HepG2 (cell line): ENCODE results near the gene MS4A10. TPM values are rescaled to one million over a fixed set of nuclear protein-coding genes. Genes with fewer than 3 reads are reported as not detected.

Experiments
- CEBPB ChIP-seq: IDR thresholded peaks from 2 replicates; pipeline ENCODE4 v1.6.1; 2011; ENCODE audit warnings: low read depth, low read length, improper control_type of control experiment, borderline replicate concordance
- FOXA1 ChIP-seq, 2 experiments: fragments of 450-650 bp in 1 of 2; sonication (generic) in 1 of 2; formaldehyde crosslinking in 1 of 2; IDR thresholded peaks; 2 replicates each; pipeline versions ENCODE4 v1.4.0 to v1.6.1; 2016 to 2020; ENCODE audit warnings: missing genetic modification reagents in 1 of 2
- FOXK1 ChIP-seq: sonication (generic); formaldehyde crosslinking; IDR thresholded peaks from 2 replicates; pipeline ENCODE4 v1.4.0; 2020; ENCODE audit warnings: low read depth, missing genetic modification reagents, borderline replicate concordance
- HOXA3 ChIP-seq: sonication (generic); formaldehyde crosslinking; IDR thresholded peaks from 2 replicates; pipeline ENCODE4 v1.5.0; 2020; ENCODE audit warnings: missing genetic modification reagents
- IRF9 ChIP-seq: sonication (generic); formaldehyde crosslinking; IDR thresholded peaks from 2 replicates; pipeline ENCODE4 v1.8.0; 2022; ENCODE audit warnings: missing genetic modification reagents, mild to moderate bottlenecking, borderline replicate concordance
- KLF12 ChIP-seq: sonication (generic); formaldehyde crosslinking; IDR thresholded peaks from 2 replicates; pipeline ENCODE4 v1.4.0; 2020; ENCODE audit warnings: missing genetic modification reagents, borderline replicate concordance
- REL ChIP-seq: sonication (generic); formaldehyde crosslinking; conservative IDR thresholded peaks from 2 replicates; pipeline ENCODE4 v1.8.0; 2022; ENCODE audit warnings: mild to moderate bottlenecking, missing genetic modification reagents, moderate library complexity
- SNAPC5 ChIP-seq: sonication (generic); formaldehyde crosslinking; IDR thresholded peaks from 2 replicates; pipeline ENCODE4 v1.8.1; 2023; ENCODE audit warnings: mild to moderate bottlenecking, missing genetic modification reagents, borderline replicate concordance
- ZBTB37 ChIP-seq: sonication (generic); formaldehyde crosslinking; IDR thresholded peaks from 2 replicates; pipeline ENCODE4 v1.4.0; 2020; ENCODE audit warnings: mild to moderate bottlenecking, missing genetic modification reagents
- ZKSCAN5 ChIP-seq: sonication (generic); formaldehyde crosslinking; IDR thresholded peaks from 2 replicates; pipeline ENCODE4 v1.5.1; 2020; ENCODE audit warnings: mild to moderate bottlenecking, missing genetic modification reagents
- ZNF12 ChIP-seq: sonication (generic); formaldehyde crosslinking; IDR thresholded peaks from 2 replicates; pipeline ENCODE4 v1.5.0; 2020; ENCODE audit warnings: missing genetic modification reagents
- ZNF253 ChIP-seq: sonication (generic); formaldehyde crosslinking; IDR thresholded peaks from 2 replicates; pipeline ENCODE4 v1.8.0; 2022; ENCODE audit warnings: mild to moderate bottlenecking, missing genetic modification reagents, borderline replicate concordance
- ZNF3 ChIP-seq: IDR thresholded peaks from 2 replicates; pipeline ENCODE4 v1.7.0; 2017; ENCODE audit warnings: inconsistent platforms
- ZNF34 ChIP-seq: sonication (generic); formaldehyde crosslinking; IDR thresholded peaks from 2 replicates; pipeline ENCODE4 v1.4.0; 2020; ENCODE audit warnings: mild to moderate bottlenecking, missing genetic modification reagents, borderline replicate concordance
- ZNF430 ChIP-seq: sonication (generic); formaldehyde crosslinking; IDR thresholded peaks from 2 replicates; pipeline ENCODE4 v1.9.0; 2021; ENCODE audit warnings: mild to moderate bottlenecking, missing genetic modification reagents
- ZNF503 ChIP-seq: sonication (generic); formaldehyde crosslinking; IDR thresholded peaks from 2 replicates; pipeline ENCODE4 v1.4.0; 2020; ENCODE audit warnings: missing genetic modification reagents
- ZNF512 ChIP-seq: sonication (generic); formaldehyde crosslinking; IDR thresholded peaks from 2 replicates; pipeline ENCODE4 v1.4.0; 2020; ENCODE audit warnings: mild to moderate bottlenecking, missing genetic modification reagents
- ZNF607 ChIP-seq: sonication (generic); formaldehyde crosslinking; IDR thresholded peaks from 2 replicates; pipeline ENCODE4 v1.5.1; 2020; ENCODE audit warnings: missing genetic modification reagents, mild to moderate bottlenecking, borderline replicate concordance
- ZNF792 ChIP-seq: IDR thresholded peaks from 2 replicates; pipeline ENCODE4 v1.6.1; 2016
- polyA plus RNA-seq, 8 experiments: library from polyadenylated mRNA; depleted of rRNA in 3 of 8; stranded (reverse) in 7 of 8; unstranded in 1 of 8; fragments of >200 nt; fragmentation: Illumina TruSeq in 4 of 8; extraction: Trizol in 4 of 8; gene quantifications; 2 replicates each; pipeline versions ENCODE4 v1.2.1 to v1.2.3, GENCODE V29; 2011 to 2016; ENCODE audit warnings: low read depth in 4 of 8, missing spikeins in 1 of 8, mixed read lengths in 1 of 8; ENCODE audit not compliant: insufficient read depth in 1 of 8
- total RNA-seq, 5 experiments: library from RNA; depleted of rRNA; stranded (reverse); fragments of >200 nt; fragmentation: Illumina TruSeq; extraction: Trizol; gene quantifications; 2 replicates each; pipeline ENCODE4 v1.2.3, GENCODE V29; 2016; ENCODE audit warnings: low read depth in 1 of 5

MS4A10 gene
- total and polyA plus RNA-seq, 2 of the 13 experiments (the other 11 are each of a cell fraction or from before 2014, with no cell fraction given) = not detected

GRCh38 chr11:60841797-60842667, 56.9 kb downstream of the MS4A10 start, which contains the start of gene CCDC86 (continued):
- TF ChIP-seq FOXA1 (IDR thresholded peaks at IDR 0.05) = no peak
- peak; percentile 58; the same call in 1 of the 2 replicates for TF ChIP-seq FOXA1 (CRISPR knock-in tag; IDR thresholded peaks at IDR 0.05)
- peak; percentile 12; the same call in 1 of the 2 replicates for TF ChIP-seq ZNF12 (CRISPR knock-in tag)
- 0 out of 2 replicates have a peak, but pooled peaks have one; percentile 29 for TF ChIP-seq REL (CRISPR knock-in tag)
- TF ChIP-seq ZBTB37 (CRISPR knock-in tag) = no peak
- no peak; the same call in 1 of the 2 replicates for TF ChIP-seq CEBPB
- no peak for TF ChIP-seq ZNF3 (CRISPR knock-in tag)
- TF ChIP-seq ZNF792 = no peak; the same call in 1 of the 2 replicates
- TF ChIP-seq ZNF512 (CRISPR knock-in tag) = no peak
- TF ChIP-seq ZKSCAN5 (CRISPR knock-in tag) = no peak
- TF ChIP-seq IRF9 (CRISPR knock-in tag) = no peak; the same call in 1 of the 2 replicates
- no peak for TF ChIP-seq ZNF430 (CRISPR knock-in tag)
- no peak for TF ChIP-seq SNAPC5 (CRISPR knock-in tag)
- 0 out of 2 replicates have a peak, but pooled peaks have one; percentile 53 for TF ChIP-seq ZNF503 (CRISPR knock-in tag)
- TF ChIP-seq ZNF253 (CRISPR knock-in tag) = peak; percentile 65; the same call in 1 of the 2 replicates
- TF ChIP-seq ZNF607 = peak; percentile 86
- no peak; the same call in 1 of the 2 replicates for TF ChIP-seq ZNF34 (CRISPR knock-in tag)
- TF ChIP-seq KLF12 = peak; percentile 89; the same call in 1 of the 2 replicates
- TF ChIP-seq HOXA3 = peak; percentile 100
- peak; percentile 98; the same call in 1 of the 2 replicates for TF ChIP-seq FOXK1 (CRISPR knock-in tag)
